ENCODE measurements around the gene AEN.

DNA sequence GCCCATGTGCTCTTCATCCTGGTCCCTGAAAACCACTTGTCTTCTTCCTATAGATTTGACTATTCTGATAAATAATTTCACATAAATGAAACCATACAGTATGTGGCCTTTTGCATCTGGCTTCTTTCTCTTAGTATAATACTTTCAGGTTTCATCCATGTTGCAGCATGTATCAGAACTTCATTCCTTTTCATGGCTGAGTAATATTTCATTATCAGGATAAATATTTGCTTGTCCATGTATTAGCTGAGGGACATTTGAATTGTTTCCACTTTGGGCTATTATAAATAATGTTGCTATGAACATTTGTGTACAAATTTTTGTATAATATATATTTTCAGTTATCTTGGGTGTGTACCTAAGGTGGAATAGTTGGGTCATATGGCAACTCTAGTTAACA is 29.8 kb upstream of the AEN start:
- TF ChIP-seq, protein P1, sequence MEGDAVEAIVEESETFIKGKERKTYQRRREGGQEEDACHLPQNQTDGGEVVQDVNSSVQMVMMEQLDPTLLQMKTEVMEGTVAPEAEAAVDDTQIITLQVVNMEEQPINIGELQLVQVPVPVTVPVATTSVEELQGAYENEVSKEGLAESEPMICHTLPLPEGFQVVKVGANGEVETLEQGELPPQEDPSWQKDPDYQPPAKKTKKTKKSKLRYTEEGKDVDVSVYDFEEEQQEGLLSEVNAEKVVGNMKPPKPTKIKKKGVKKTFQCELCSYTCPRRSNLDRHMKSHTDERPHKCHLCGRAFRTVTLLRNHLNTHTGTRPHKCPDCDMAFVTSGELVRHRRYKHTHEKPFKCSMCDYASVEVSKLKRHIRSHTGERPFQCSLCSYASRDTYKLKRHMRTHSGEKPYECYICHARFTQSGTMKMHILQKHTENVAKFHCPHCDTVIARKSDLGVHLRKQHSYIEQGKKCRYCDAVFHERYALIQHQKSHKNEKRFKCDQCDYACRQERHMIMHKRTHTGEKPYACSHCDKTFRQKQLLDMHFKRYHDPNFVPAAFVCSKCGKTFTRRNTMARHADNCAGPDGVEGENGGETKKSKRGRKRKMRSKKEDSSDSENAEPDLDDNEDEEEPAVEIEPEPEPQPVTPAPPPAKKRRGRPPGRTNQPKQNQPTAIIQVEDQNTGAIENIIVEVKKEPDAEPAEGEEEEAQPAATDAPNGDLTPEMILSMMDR (conservative IDR thresholded peaks at IDR 0.05 in 1 of 2, IDR thresholded peaks at IDR 0.05 in 1 of 2; ENCODE audit: extremely low read depth in 1 of 2, insufficient read depth in 1 of 2, low read depth in 1 of 2, low read length in 2 of 2) = no peak
- no peak for TF ChIP-seq EZH2 (IDR thresholded peaks at IDR 0.05; ENCODE audit: borderline replicate concordance, low read length)

All from mammary epithelial cell (primary cell).